ENCODE results near the gene CERS4.

GRCh38 chr19:8161135-8161646, 48.0 kb upstream of the CERS4 start:
- TF ChIP-seq, protein P1, sequence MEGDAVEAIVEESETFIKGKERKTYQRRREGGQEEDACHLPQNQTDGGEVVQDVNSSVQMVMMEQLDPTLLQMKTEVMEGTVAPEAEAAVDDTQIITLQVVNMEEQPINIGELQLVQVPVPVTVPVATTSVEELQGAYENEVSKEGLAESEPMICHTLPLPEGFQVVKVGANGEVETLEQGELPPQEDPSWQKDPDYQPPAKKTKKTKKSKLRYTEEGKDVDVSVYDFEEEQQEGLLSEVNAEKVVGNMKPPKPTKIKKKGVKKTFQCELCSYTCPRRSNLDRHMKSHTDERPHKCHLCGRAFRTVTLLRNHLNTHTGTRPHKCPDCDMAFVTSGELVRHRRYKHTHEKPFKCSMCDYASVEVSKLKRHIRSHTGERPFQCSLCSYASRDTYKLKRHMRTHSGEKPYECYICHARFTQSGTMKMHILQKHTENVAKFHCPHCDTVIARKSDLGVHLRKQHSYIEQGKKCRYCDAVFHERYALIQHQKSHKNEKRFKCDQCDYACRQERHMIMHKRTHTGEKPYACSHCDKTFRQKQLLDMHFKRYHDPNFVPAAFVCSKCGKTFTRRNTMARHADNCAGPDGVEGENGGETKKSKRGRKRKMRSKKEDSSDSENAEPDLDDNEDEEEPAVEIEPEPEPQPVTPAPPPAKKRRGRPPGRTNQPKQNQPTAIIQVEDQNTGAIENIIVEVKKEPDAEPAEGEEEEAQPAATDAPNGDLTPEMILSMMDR (IDR thresholded peaks at IDR 0.05 in 4 of 5, conservative IDR thresholded peaks at IDR 0.05 in 1 of 5) = no peak
- no peak for TF ChIP-seq POLR2A (IDR thresholded peaks at IDR 0.05)

All from gastrocnemius medialis (tissue), 4 donors.